Kidney (tissue), 14 donors: ENCODE measurements around the gene ZMYND8. TPM values are rescaled to one million over a fixed set of nuclear protein-coding genes. Genes with fewer than 3 reads are reported as not detected.

Experiments used
- DNase-seq, 5 donors: peaks; one replicate each; pipeline ENCODE4 v3.0.0-alpha.2; 2013 to 2020
- FAIRE-seq: peaks from 2 replicates; lab custom pipeline; 2012; peaks lifted over from hg19 to GRCh38; lab: Jason Lieb, UNC
- H3K27ac ChIP-seq, 2 donors: one replicate each; pipeline ENCODE4 v1.7.0; 2013; ENCODE audit warnings: low read depth in 2 of 2, low read length in 2 of 2, inconsistent platforms in 1 of 2
- H3K27me3 ChIP-seq: one replicate; pipeline ENCODE4 v1.7.1; 2013; ENCODE audit warnings: low read length, inconsistent platforms; ENCODE audit not compliant: control insufficient read depth, insufficient read depth
- H3K36me3 ChIP-seq, 3 donors: one replicate each; pipeline versions ENCODE4 v1.7.0 to v1.7.1; 2013; ENCODE audit warnings: low read length in 3 of 3, control low read depth in 1 of 3, inconsistent platforms in 1 of 3; ENCODE audit not compliant: insufficient read depth in 3 of 3, control insufficient read depth in 2 of 3
- H3K4me1 ChIP-seq, 3 donors: one replicate each; pipeline versions ENCODE4 v1.7.0 to v1.7.1; 2013; ENCODE audit warnings: low read length in 3 of 3, inconsistent platforms in 1 of 3, low read depth in 1 of 3; ENCODE audit not compliant: control insufficient read depth in 2 of 3, insufficient read depth in 2 of 3
- H3K4me3 ChIP-seq, 3 donors: one replicate each; pipeline versions ENCODE4 v1.7.0 to v1.8.1; 2013; ENCODE audit warnings: low read length in 3 of 3, control low read depth in 1 of 3, inconsistent platforms in 1 of 3
- H3K9ac ChIP-seq, 3 donors: one replicate each; pipeline versions ENCODE4 v1.7.0 to v1.7.1; 2013; ENCODE audit warnings: low read length in 3 of 3, control low read depth in 1 of 3, inconsistent platforms in 1 of 3
- H3K9me3 ChIP-seq, 3 donors: one replicate each; pipeline versions ENCODE4 v1.7.0 to v1.7.1; 2013; ENCODE audit warnings: low read length in 3 of 3, control low read depth in 1 of 3, inconsistent platforms in 1 of 3; ENCODE audit not compliant: control insufficient read depth in 2 of 3, insufficient read depth in 1 of 3
- intact Hi-C: fragments of 100-400 bp; cut with DNase I; formaldehyde crosslinking; loops from one replicate; pipeline ENCODE4 v1.11.1; 2022
- polyA plus RNA-seq: library from polyadenylated mRNA; stranded (reverse); fragments of 350-450 nt; fragmentation: Illumina TruSeq; extraction: RNeasy Lipid Tissue Mini Kit (QIAGEN cat#74804); gene quantifications from one replicate; pipeline ENCODE4 v1.2.3, GENCODE V29; 2014; ENCODE audit warnings: low read depth, low replicate concordance; ENCODE audit not compliant: insufficient read depth
- total RNA-seq: library from RNA; stranded (reverse); fragmentation: NEBNext Ultra II Directional; extraction: Animal tissue kit (Norgen Biotek cat#: 25700); gene quantifications from one replicate; pipeline ENCODE4 v1.2.1, GENCODE V29; 2021
- TF ChIP-seq, protein P1 (sequence below): IDR thresholded peaks from 3 replicates; pipeline ENCODE4 v1.5.1; 2012; ENCODE audit warnings: mild to moderate bottlenecking, moderate library complexity, borderline replicate concordance; ENCODE audit not compliant: insufficient read depth; ENCODE audit errors: extremely low read depth
- donor health status: control.
- donor health status: control.
- donor health status: control.
- donor health status: control.
- donor health status: control.
- donor health status: DM: yes; HTN: yes; CAD: no.
- donor health status: Normal renal cell carcinoma (clear cell type).

The ZMYND8 gene
- total and polyA plus RNA-seq, 2 donors from 2014 or later: 10.5 to 37.5 TPM

DNA sequence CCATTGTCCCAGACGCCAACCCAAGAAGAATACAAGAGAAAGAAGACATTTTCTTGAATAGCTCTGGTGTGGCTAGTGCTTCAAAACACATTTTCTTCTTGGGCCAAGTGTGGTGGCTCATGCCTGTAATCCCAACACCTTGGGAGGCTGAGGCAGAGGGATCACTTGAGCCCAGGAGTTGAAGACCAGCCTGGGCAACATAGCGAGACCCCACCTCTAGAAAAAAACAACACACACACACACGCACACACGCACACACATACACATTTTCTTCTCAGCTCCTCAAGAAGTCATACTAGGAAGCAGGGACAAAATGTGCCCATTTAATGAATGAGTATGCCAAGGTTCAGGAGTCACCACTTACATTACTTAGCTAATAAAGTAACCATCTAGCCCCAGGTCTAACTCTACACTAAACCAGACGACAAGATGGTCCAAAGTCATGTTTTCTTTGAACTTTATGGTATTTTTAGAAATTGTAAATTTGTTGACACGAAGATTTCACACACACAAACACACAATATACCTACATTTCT is 68.8 kb downstream of the ZMYND8 start:
- DNase-seq (no peak), FAIRE-seq (no peak)
- Histone ChIP-seq H3K4me3 (no peak overlapping the region), H3K9ac (no peak overlapping the region), H3K9me3 (no peaks in the 10 kb centered on the region), H3K4me1 (no peaks in the 10 kb centered on the region), H3K36me3 (peaks cover 0 to 62% (median 22%) of the 10 kb centered on the region in 3 donors), H3K27ac (no peak overlapping the region), H3K27me3 (no peaks in the 10 kb centered on the region)
- intact Hi-C loops: no loop called here
- TF ChIP-seq, protein P1, sequence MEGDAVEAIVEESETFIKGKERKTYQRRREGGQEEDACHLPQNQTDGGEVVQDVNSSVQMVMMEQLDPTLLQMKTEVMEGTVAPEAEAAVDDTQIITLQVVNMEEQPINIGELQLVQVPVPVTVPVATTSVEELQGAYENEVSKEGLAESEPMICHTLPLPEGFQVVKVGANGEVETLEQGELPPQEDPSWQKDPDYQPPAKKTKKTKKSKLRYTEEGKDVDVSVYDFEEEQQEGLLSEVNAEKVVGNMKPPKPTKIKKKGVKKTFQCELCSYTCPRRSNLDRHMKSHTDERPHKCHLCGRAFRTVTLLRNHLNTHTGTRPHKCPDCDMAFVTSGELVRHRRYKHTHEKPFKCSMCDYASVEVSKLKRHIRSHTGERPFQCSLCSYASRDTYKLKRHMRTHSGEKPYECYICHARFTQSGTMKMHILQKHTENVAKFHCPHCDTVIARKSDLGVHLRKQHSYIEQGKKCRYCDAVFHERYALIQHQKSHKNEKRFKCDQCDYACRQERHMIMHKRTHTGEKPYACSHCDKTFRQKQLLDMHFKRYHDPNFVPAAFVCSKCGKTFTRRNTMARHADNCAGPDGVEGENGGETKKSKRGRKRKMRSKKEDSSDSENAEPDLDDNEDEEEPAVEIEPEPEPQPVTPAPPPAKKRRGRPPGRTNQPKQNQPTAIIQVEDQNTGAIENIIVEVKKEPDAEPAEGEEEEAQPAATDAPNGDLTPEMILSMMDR: no peak

DNA sequence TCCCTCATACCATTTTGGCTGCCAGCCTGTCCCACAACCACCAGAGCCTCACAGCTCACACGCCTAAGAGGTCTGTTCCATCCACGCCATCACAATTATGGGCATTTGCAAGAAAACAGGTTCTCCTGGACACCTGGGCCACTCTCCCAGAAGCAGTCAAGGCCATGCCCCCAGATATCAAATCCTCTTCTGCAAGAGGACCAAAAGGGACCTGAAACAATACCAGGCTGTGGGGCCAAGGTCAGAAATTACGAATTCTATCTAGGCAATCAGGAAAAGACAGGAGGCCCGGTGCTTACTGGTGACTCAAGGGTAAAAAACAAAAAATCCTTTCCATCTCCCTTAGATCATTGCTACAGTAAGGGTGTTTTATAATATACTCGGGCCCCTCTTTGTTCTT is 69.8 kb downstream of the ZMYND8 start:
- intact Hi-C loops: no loop called here
- TF ChIP-seq, protein P1: no peak
- H3K36me3 ChIP-seq: peaks cover 0 to 62% (median 24%) of the 10 kb centered on the region in 3 donors

DNA sequence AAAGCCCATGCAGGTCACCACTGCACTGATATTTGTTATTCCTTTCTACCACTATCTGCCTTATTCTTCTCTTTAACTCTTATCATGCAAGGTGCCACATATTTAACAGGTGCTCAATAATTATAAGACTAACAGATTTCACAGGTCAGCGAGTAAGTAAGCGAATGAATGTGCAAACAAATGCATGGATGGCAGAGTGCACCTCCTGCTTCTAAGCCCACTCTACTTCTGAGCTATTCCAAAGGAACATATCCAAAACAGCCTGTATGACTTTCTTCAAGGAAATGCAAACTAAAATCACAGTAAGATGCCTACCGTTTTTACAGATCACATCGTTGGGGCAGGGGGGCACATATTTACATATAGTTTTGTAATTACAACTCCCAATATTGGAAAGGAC is 71.3 kb downstream of the ZMYND8 start:
- TF ChIP-seq, protein P1: no peak
- FAIRE-seq (no peak), DNase-seq (no peak)
- no peak overlapping the region for H3K9ac ChIP-seq
- intact Hi-C loops: no loop called here
- no peak overlapping the region for H3K4me3 ChIP-seq
- no peaks in the 10 kb centered on the region for H3K27me3 ChIP-seq
- no peaks in the 10 kb centered on the region for H3K4me1 ChIP-seq
- peaks cover 0 to 61% (median 21%) of the 10 kb centered on the region in 3 donors for H3K36me3 ChIP-seq
- H3K27ac ChIP-seq: no peak overlapping the region
- H3K9me3 ChIP-seq: no peaks in the 10 kb centered on the region

More for the DNA sequence above, 69.8 kb downstream of the ZMYND8 start:
- DNase-seq (no peak), FAIRE-seq (no peak)
- no peaks in the 10 kb centered on the region for H3K4me1 ChIP-seq
- no peaks in the 10 kb centered on the region for H3K9me3 ChIP-seq
- no peak overlapping the region for H3K9ac ChIP-seq
- H3K27me3 ChIP-seq: no peaks in the 10 kb centered on the region
- no peak overlapping the region for H3K27ac ChIP-seq
- no peak overlapping the region for H3K4me3 ChIP-seq

DNA sequence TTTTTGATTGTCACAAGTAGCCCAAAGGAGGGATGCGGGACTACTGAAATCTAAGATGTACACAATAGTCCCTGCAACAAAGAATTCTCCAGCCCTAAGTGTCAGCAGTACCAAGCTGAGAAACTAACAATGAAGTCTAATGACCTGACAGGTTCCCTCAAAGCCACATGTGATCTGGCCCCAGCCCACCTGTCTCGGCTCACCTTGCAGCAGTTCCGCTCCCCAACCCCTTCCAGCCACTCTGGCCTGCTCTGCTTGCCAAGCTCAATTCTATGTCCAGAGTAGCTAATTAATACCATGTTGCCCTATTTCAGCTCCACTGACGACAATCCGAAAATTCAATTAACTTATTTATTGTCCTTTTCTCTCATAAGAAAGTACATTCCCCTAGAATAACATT is 72.1 kb downstream of the ZMYND8 start:
- intact Hi-C loops: no loop called here
- Histone ChIP-seq H3K9me3 (no peaks in the 10 kb centered on the region), H3K4me1 (no peaks in the 10 kb centered on the region), H3K9ac (no peak overlapping the region), H3K36me3 (peaks cover 0 to 64% (median 21%) of the 10 kb centered on the region in 3 donors), H3K27ac (no peak overlapping the region), H3K27me3 (no peaks in the 10 kb centered on the region), H3K4me3 (no peak overlapping the region)
- FAIRE-seq: no peak
- TF ChIP-seq, protein P1: no peak
- DNase-seq: no peak
